IMR-90 (cell line): ENCODE measurements around the gene CIT. TPM values are rescaled to one million over a fixed set of nuclear protein-coding genes. Genes with fewer than 3 reads are reported as not detected.

Experiments
- ATAC-seq: fragments of 200-7000 bp; cut with Tn5 transposase; 2 replicates; pipeline ENCODE4 v1.9.1; 2020; ENCODE audit warnings: low read depth, mild to moderate bottlenecking, moderate library complexity
- BruUV-seq: library from RNA; stranded (reverse); fragments of 400-500 nt; replicated peaks from 2 replicates; lab custom pipeline; 2021; lab: Mats Ljungman, UMichigan
- CTCF ChIA-PET: fragments of 300-600 bp; formaldehyde crosslinking; extraction: SDS; loops from one replicate; lab custom pipeline; 2021; ENCODE audit warnings: antibody characterized with exemption; lab: Yijun Ruan, JAX
- POLR2A ChIA-PET: fragments of 300-600 bp; sonication (Branson Sonifier 250); formaldehyde crosslinking; loops from one replicate; lab custom pipeline; 2022; ENCODE audit warnings: antibody characterized with exemption; ENCODE audit not compliant: unreplicated experiment; lab: Charles Lee
- DNase-seq: peaks from one replicate; pipeline ENCODE4 v3.0.0; 2013
- H2AFZ ChIP-seq: replicated peaks from 2 replicates; pipeline ENCODE3; 2013; ENCODE audit warnings: low read length, mild to moderate bottlenecking; ENCODE audit not compliant: poor library complexity
- H2AK5ac ChIP-seq: 2 replicates; pipeline ENCODE4 v1.6.1; 2013; ENCODE audit warnings: low read depth, low read length, inconsistent platforms
- H2AK9ac ChIP-seq: replicated peaks from 2 replicates; pipeline ENCODE3; 2013; ENCODE audit warnings: mild to moderate bottlenecking, low read depth, low read length, moderate library complexity; ENCODE audit not compliant: poor library complexity
- H2BK120ac ChIP-seq: 2 replicates; pipeline ENCODE4 v1.6.1; 2013; ENCODE audit warnings: low read depth, low read length, inconsistent platforms
- H2BK15ac ChIP-seq: 3 replicates; pipeline ENCODE4 v1.6.1; 2013; ENCODE audit warnings: low read depth, low read length, inconsistent platforms
- H2BK20ac ChIP-seq: 2 replicates; pipeline ENCODE4 v1.6.1; 2013; ENCODE audit warnings: low read depth, mild to moderate bottlenecking, inconsistent platforms, low read length, moderate library complexity
- H2BK5ac ChIP-seq: 2 replicates; pipeline ENCODE4 v1.6.1; 2013; ENCODE audit warnings: mild to moderate bottlenecking, low read depth, low read length, inconsistent platforms; ENCODE audit not compliant: poor library complexity, severe bottlenecking
- H3K14ac ChIP-seq: replicated peaks from 2 replicates; pipeline ENCODE4 v1.6.1; 2013; ENCODE audit warnings: low read depth, low read length, inconsistent platforms
- H3K18ac ChIP-seq: 2 replicates; pipeline ENCODE4 v1.6.1; 2013; ENCODE audit warnings: low read depth, low read length, control low read depth
- H3K23ac ChIP-seq: 2 replicates; pipeline ENCODE4 v1.6.1; 2013; ENCODE audit warnings: low read depth, low read length, inconsistent platforms
- H3K27ac ChIP-seq: 2 replicates; pipeline ENCODE4 v1.5.1; 2013; ENCODE audit warnings: mild to moderate bottlenecking, control low read depth, low read length; ENCODE audit not compliant: insufficient read depth
- H3K27me3 ChIP-seq: 2 replicates; pipeline ENCODE4 v1.6.1; 2013; ENCODE audit warnings: low read length; ENCODE audit not compliant: control insufficient read depth, insufficient read depth
- H3K36me3 ChIP-seq: 2 replicates; pipeline ENCODE4 v1.6.1; 2013; ENCODE audit warnings: low read length, mixed read lengths; ENCODE audit not compliant: control insufficient read depth, insufficient read depth
- H3K4ac ChIP-seq: 2 replicates; pipeline ENCODE4 v1.6.1; 2013; ENCODE audit warnings: low read depth, low read length, inconsistent platforms
- H3K4me1 ChIP-seq: 2 replicates; pipeline ENCODE4 v1.6.1; 2013; ENCODE audit warnings: low read length, mixed read lengths; ENCODE audit not compliant: control insufficient read depth, insufficient read depth
- H3K4me2 ChIP-seq: 2 replicates; pipeline ENCODE4 v1.6.1; 2013; ENCODE audit warnings: low read depth, mild to moderate bottlenecking, control low read depth, low read length, moderate library complexity
- H3K4me3 ChIP-seq: 2 replicates; pipeline ENCODE4 v1.5.1; 2013; ENCODE audit warnings: low read depth, mild to moderate bottlenecking, control low read depth, low read length, moderate library complexity; ENCODE audit not compliant: insufficient read depth
- H3K56ac ChIP-seq: 2 replicates; pipeline ENCODE4 v1.6.1; 2013; ENCODE audit warnings: low read length, inconsistent platforms; ENCODE audit not compliant: insufficient read depth; ENCODE audit errors: extremely low read depth
- H3K79me1 ChIP-seq, 2 experiments: 2 replicates each; pipeline ENCODE4 v1.6.1; 2013; ENCODE audit warnings: low read length in 2 of 2, inconsistent platforms in 1 of 2, low read depth in 1 of 2
- H3K9ac ChIP-seq: 2 replicates; pipeline ENCODE4 v1.6.1; 2013; ENCODE audit warnings: low read depth, low read length, control low read depth
- H3K9me1 ChIP-seq: 2 replicates; pipeline ENCODE4 v1.6.1; 2013; ENCODE audit warnings: low read length, inconsistent platforms; ENCODE audit not compliant: insufficient read depth
- H3K9me3 ChIP-seq: 2 replicates; pipeline ENCODE4 v1.6.1; 2013; ENCODE audit warnings: low read length; ENCODE audit not compliant: control insufficient read depth, insufficient read depth
- H4K20me1 ChIP-seq: 2 replicates; pipeline ENCODE4 v1.6.1; 2013; ENCODE audit warnings: low read length, inconsistent platforms; ENCODE audit not compliant: insufficient read depth
- H4K5ac ChIP-seq: 2 replicates; pipeline ENCODE4 v1.6.1; 2013; ENCODE audit warnings: mild to moderate bottlenecking, low read depth, low read length, control low read depth
- H4K8ac ChIP-seq, 2 experiments: 2 replicates each; pipeline ENCODE4 v1.6.1; 2013; ENCODE audit warnings: low read depth in 2 of 2, low read length in 2 of 2, control low read depth in 1 of 2, inconsistent platforms in 1 of 2
- H4K91ac ChIP-seq: 2 replicates; pipeline ENCODE4 v1.6.1; 2013; ENCODE audit warnings: low read depth, low read length, inconsistent platforms; ENCODE audit not compliant: insufficient read depth
- CEBPB ChIP-seq: IDR thresholded peaks from 2 replicates; pipeline ENCODE4 v1.6.1; 2012; ENCODE audit warnings: low read depth, low read length, improper control_type of control experiment
- CHD1 ChIP-seq: IDR thresholded peaks from 2 replicates; pipeline ENCODE4 v1.6.1; 2012; ENCODE audit warnings: low read depth, low read length, improper control_type of control experiment
- CTCF ChIP-seq: conservative IDR thresholded peaks from 2 replicates; pipeline ENCODE4 v1.5.1; 2012; ENCODE audit warnings: mild to moderate bottlenecking, low read depth, low read length, improper control_type of control experiment
- ELK1 ChIP-seq: fragments of 150-350 bp; IDR thresholded peaks from 2 replicates; pipeline ENCODE4 v1.6.1; 2016; ENCODE audit warnings: low read depth, mild to moderate bottlenecking, low read length, moderate library complexity, borderline replicate concordance
- FOS ChIP-seq: fragments of 150-350 bp; IDR thresholded peaks from 2 replicates; pipeline ENCODE4 v1.6.1; 2016; ENCODE audit warnings: low read depth, low read length
- MAFK ChIP-seq: IDR thresholded peaks from 2 replicates; pipeline ENCODE4 v1.6.1; 2012; ENCODE audit warnings: low read depth, low read length, improper control_type of control experiment
- MAZ ChIP-seq: IDR thresholded peaks from 2 replicates; pipeline ENCODE4 v1.6.1; 2012; ENCODE audit warnings: low read depth, mild to moderate bottlenecking, low read length, improper control_type of control experiment, moderate library complexity, borderline replicate concordance
- MXI1 ChIP-seq: IDR thresholded peaks from 2 replicates; pipeline ENCODE4 v1.6.1; 2012; ENCODE audit warnings: low read depth, mild to moderate bottlenecking, low read length, moderate library complexity, borderline replicate concordance
- NFE2L2 ChIP-seq: fragments of 150-350 bp; IDR thresholded peaks from 2 replicates; pipeline ENCODE4 v1.6.1; 2016; ENCODE audit warnings: low read depth, mild to moderate bottlenecking, low read length
- RAD21 ChIP-seq: IDR thresholded peaks from 2 replicates; pipeline ENCODE4 v1.6.1; 2012; ENCODE audit warnings: low read length, improper control_type of control experiment
- RCOR1 ChIP-seq: IDR thresholded peaks from 2 replicates; pipeline ENCODE4 v1.6.1; 2012; ENCODE audit warnings: mild to moderate bottlenecking, low read length, improper control_type of control experiment; ENCODE audit not compliant: insufficient replicate concordance
- RFX5 ChIP-seq: IDR thresholded peaks from 2 replicates; pipeline ENCODE4 v1.8.0; 2012; ENCODE audit warnings: low read depth, mild to moderate bottlenecking, low read length, moderate library complexity
- SMC3 ChIP-seq: fragments of 150-350 bp; IDR thresholded peaks from 2 replicates; pipeline ENCODE4 v1.6.1; 2016; ENCODE audit warnings: low read depth, mild to moderate bottlenecking, antibody characterized with exemption, low read length, moderate library complexity
- USF2 ChIP-seq: fragments of 150-350 bp; IDR thresholded peaks from 2 replicates; pipeline ENCODE4 v1.6.1; 2017; ENCODE audit warnings: mild to moderate bottlenecking, antibody characterized with exemption, low read length, low read depth
- WGBS, 2 experiments: methylation state at CpG; one replicate each; pipeline versions ENCODE4 v1.1.5 to v1.1.7; 2013; ENCODE audit warnings: missing lambda C conversion rate in 2 of 2; ENCODE audit not compliant: insufficient read length in 1 of 2; ENCODE audit errors: extremely low coverage in 2 of 2; 5-methylcytosine and 5-hydroxymethylcytosine counted together
- dilution Hi-C: fragments of 300-500 bp; cut with HindIII; formaldehyde crosslinking; loops from one replicate; pipeline ENCODE4 v1.14.3; 2018; ENCODE audit warnings: low sequenced_read_pairs; ENCODE audit not compliant: unreplicated experiment
- in situ Hi-C: fragments of 300-500 bp; cut with MboI; formaldehyde crosslinking; loops from 3 replicates; pipeline ENCODE4 v1.14.3; 2019; ENCODE audit warnings: low sequenced_read_pairs, inconsistent platforms, mixed read lengths
- intact Hi-C: fragments of 100-400 bp; cut with micrococcal nuclease; formaldehyde crosslinking; loops from 2 replicates; pipeline ENCODE4 v1.10.0; 2022
- polyA plus RNA-seq, 3 experiments: library from polyadenylated mRNA; depleted of rRNA; stranded (reverse); fragments of >200 nt; gene quantifications; 2 replicates each; pipeline ENCODE4 v1.2.3, GENCODE V29; 2012; ENCODE audit warnings: low replicate concordance in 1 of 3
- total RNA-seq: library from RNA; depleted of rRNA; stranded (reverse); fragments of >200 nt; gene quantifications from 2 replicates; pipeline ENCODE4 v1.2.3, GENCODE V29; 2012

The CIT gene
- total and polyA plus RNA-seq, 2 of the 4 experiments (the other 2 are of a cell fraction) = 13.1 to 21.0 TPM

- Histone ChIP-seq H3K9ac (no peak overlapping the region), H3K18ac (no peak overlapping the region), H3K9me1 (peaks cover 5% of the 10 kb centered on the region; the same call in 1 of the 2 replicates), H2BK5ac (no peak overlapping the region), H3K23ac (no peak overlapping the region), H3K27ac (no peak overlapping the region), H3K14ac (no peak overlapping the region), H3K4me1 (no peaks in the 10 kb centered on the region), H3K36me3 (peaks cover 43% of the 10 kb centered on the region), H3K79me1 (no peaks in the 10 kb centered on the region; a peak in 1 of 4 replicates), H2AFZ (no peak overlapping the region), H2BK120ac (no peak overlapping the region), H2BK15ac (no peak overlapping the region), H4K20me1 (no peaks in the 10 kb centered on the region), H4K5ac (no peak overlapping the region), H4K91ac (no peak overlapping the region), H3K4me2 (no peak overlapping the region), H3K4ac (no peak overlapping the region), H3K4me3 (no peak overlapping the region), H2AK5ac (no peak overlapping the region), H3K56ac (no peak overlapping the region), H3K27me3 (no peaks in the 10 kb centered on the region), H2BK20ac (no peak overlapping the region), H4K8ac (no peak overlapping the region), H2AK9ac (peak overlapping the region; percentile 56), H3K9me3 (no peaks in the 10 kb centered on the region)
- in situ Hi-C loops = no loop called here
- no peak for DNase-seq
- TF ChIP-seq USF2 (no peak), CEBPB (no peak), CTCF (no peak), MXI1 (no peak), RAD21 (no peak), MAFK (no peak), SMC3 (no peak), RFX5 (no peak), RCOR1 (no peak), CHD1 (no peak), NFE2L2 (no peak), MAZ (no peak), FOS (no peak), ELK1 (no peak)
- no peak for ATAC-seq
- intact Hi-C loops = no loop called here
- no CpG with 5 or more reads among the region's 9 CpGs for WGBS, 2 experiments
- dilution Hi-C loops = no loop called here
- no TSS peak for BruUV-seq
- ChIA-PET CTCF (interaction anchor here (1.0 to 1.8 kb wide), 2 partner anchors 13 to 15 kb away, joined by 3 to 5 read pairs; partner anchors contain the start of gene PRKAB1), POLR2A (no interaction called here)
These were observed 195.1 kb downstream of the CIT start for GRCh38 chr12:119681728-119682638.
